ENCODE data around the gene HPSE. TPM values are rescaled to one million over a fixed set of nuclear protein-coding genes. Genes with fewer than 3 reads are reported as not detected.

The HPSE gene
- total RNA-seq, 1 donor from 2014 or later = 0.90 TPM

- H3K4me3 Mint-ChIP-seq (ENCODE audit: unreplicated experiment) = no peak overlapping the region
- TF ChIP-seq CTCF (IDR thresholded peaks at IDR 0.05) = no peak
- DNase-seq (ENCODE audit: low spot score) = no peak
- peaks cover 6% of the 10 kb centered on the region for H3K4me1 Mint-ChIP-seq (ENCODE audit: low read depth)
- H3K27ac Mint-ChIP-seq (ENCODE audit: unreplicated experiment) = no peak overlapping the region
- no peaks in the 10 kb centered on the region for H3K9me3 Mint-ChIP-seq (ENCODE audit: low read depth)
- H3K36me3 Mint-ChIP-seq (ENCODE audit: low read depth) = peaks cover 4% of the 10 kb centered on the region
- no peaks in the 10 kb centered on the region for H3K27me3 Mint-ChIP-seq (ENCODE audit: low read depth)
Observed at GRCh38 chr4:83268491-83268890, 66.2 kb downstream of the HPSE start.

- no peak for DNase-seq (ENCODE audit: low spot score)
- no peaks in the 10 kb centered on the region for H3K27me3 Mint-ChIP-seq (ENCODE audit: low read depth)
- peaks cover 6% of the 10 kb centered on the region for H3K4me1 Mint-ChIP-seq (ENCODE audit: low read depth)
- peaks cover 4% of the 10 kb centered on the region for H3K36me3 Mint-ChIP-seq (ENCODE audit: low read depth)
- no peak overlapping the region for H3K4me3 Mint-ChIP-seq (ENCODE audit: unreplicated experiment)
- TF ChIP-seq CTCF (IDR thresholded peaks at IDR 0.05) = no peak
- no peak overlapping the region for H3K27ac Mint-ChIP-seq (ENCODE audit: unreplicated experiment)
- H3K9me3 Mint-ChIP-seq (ENCODE audit: low read depth) = no peaks in the 10 kb centered on the region
Observed at GRCh38 chr4:83267830-83268475, 66.7 kb downstream of the HPSE start.

GRCh38 chr4:83267121-83267829, 67.4 kb downstream of the HPSE start:
- no peaks in the 10 kb centered on the region for H3K9me3 Mint-ChIP-seq (ENCODE audit: low read depth)
- peaks cover 6% of the 10 kb centered on the region for H3K4me1 Mint-ChIP-seq (ENCODE audit: low read depth)
- peaks cover 4% of the 10 kb centered on the region for H3K36me3 Mint-ChIP-seq (ENCODE audit: low read depth)
- H3K27me3 Mint-ChIP-seq (ENCODE audit: low read depth) = no peaks in the 10 kb centered on the region
- no peak overlapping the region for H3K27ac Mint-ChIP-seq (ENCODE audit: unreplicated experiment)
- no peak for DNase-seq (ENCODE audit: low spot score)
- no peak for TF ChIP-seq CTCF (IDR thresholded peaks at IDR 0.05)
- H3K4me3 Mint-ChIP-seq (ENCODE audit: unreplicated experiment) = no peak overlapping the region

- peaks cover 6% of the 10 kb centered on the region for H3K4me1 Mint-ChIP-seq (ENCODE audit: low read depth)
- DNase-seq (ENCODE audit: low spot score) = no peak
- H3K9me3 Mint-ChIP-seq (ENCODE audit: low read depth) = no peaks in the 10 kb centered on the region
- H3K27ac Mint-ChIP-seq (ENCODE audit: unreplicated experiment) = no peak overlapping the region
- no peak overlapping the region for H3K4me3 Mint-ChIP-seq (ENCODE audit: unreplicated experiment)
- peaks cover 4% of the 10 kb centered on the region for H3K36me3 Mint-ChIP-seq (ENCODE audit: low read depth)
- no peak for TF ChIP-seq CTCF (IDR thresholded peaks at IDR 0.05)
- no peaks in the 10 kb centered on the region for H3K27me3 Mint-ChIP-seq (ENCODE audit: low read depth)
Observed at GRCh38 chr4:83266689-83267088, 68.0 kb downstream of the HPSE start.

- TF ChIP-seq CTCF (IDR thresholded peaks at IDR 0.05) = no peak
- Mint-ChIP-seq H3K4me1 (ENCODE audit: low read depth) (peaks cover 17% of the 10 kb centered on the region), H3K36me3 (ENCODE audit: low read depth) (peaks cover 3% of the 10 kb centered on the region), H3K9me3 (ENCODE audit: low read depth) (no peaks in the 10 kb centered on the region), H3K27me3 (ENCODE audit: low read depth) (no peaks in the 10 kb centered on the region), H3K27ac (ENCODE audit: unreplicated experiment) (no peak overlapping the region), H3K4me3 (ENCODE audit: unreplicated experiment) (no peak overlapping the region)
- no peak for DNase-seq (ENCODE audit: low spot score)
Observed at GRCh38 chr4:83263106-83263505, 71.5 kb downstream of the HPSE start.
